HepG2 (cell line): Measurements from ENCODE around the gene USP28. TPM values are rescaled to one million over a fixed set of nuclear protein-coding genes. Genes with fewer than 3 reads are reported as not detected.

Experiments used
- CBX1 ChIP-seq: IDR thresholded peaks from one replicate; pipeline ENCODE4 v1.6.1; 2016; ENCODE audit warnings: antibody characterized with exemption, low read depth
- ETV5 ChIP-seq: IDR thresholded peaks from 2 replicates; pipeline ENCODE4 v1.6.1; 2018; ENCODE audit warnings: missing biosample characterization, missing genetic modification reagents, inconsistent platforms, borderline replicate concordance
- HNRNPK ChIP-seq: fragments of 200-400 bp; formaldehyde crosslinking; IDR thresholded peaks from 2 replicates; pipeline ENCODE4 v1.6.1; 2018; ENCODE audit warnings: low read length, low read depth, moderate library complexity, mild to moderate bottlenecking; ENCODE audit not compliant: poor library complexity, severe bottlenecking
- KLF13 ChIP-seq: sonication (generic); formaldehyde crosslinking; IDR thresholded peaks from 2 replicates; pipeline ENCODE4 v1.4.0; 2020; ENCODE audit warnings: mild to moderate bottlenecking, missing genetic modification reagents
- PHF5A ChIP-seq: IDR thresholded peaks from one replicate; pipeline ENCODE4 v1.6.1; 2018; ENCODE audit warnings: low read depth, missing genetic modification reagents; ENCODE audit not compliant: unreplicated experiment
- SATB2 ChIP-seq: sonication (generic); formaldehyde crosslinking; IDR thresholded peaks from 2 replicates; pipeline ENCODE4 v1.5.0; 2020; ENCODE audit warnings: missing genetic modification reagents
- SOX13 ChIP-seq, 3 experiments: fragments of 450-650 bp in 1 of 3; sonication (generic) in 1 of 3; formaldehyde crosslinking in 1 of 3; IDR thresholded peaks in 2 of 3; conservative IDR thresholded peaks in 1 of 3; 2 replicates each; pipeline versions ENCODE4 v1.5.0 to v1.6.1; 2016 to 2020; ENCODE audit warnings: antibody characterized with exemption in 1 of 3, mild to moderate bottlenecking in 1 of 3, missing compliant biosample characterization in 1 of 3, missing genetic modification reagents in 1 of 3, moderate library complexity in 1 of 3
- SOX6 ChIP-seq, 2 experiments: fragments of 450-650 bp in 1 of 2; sonication (generic) in 1 of 2; formaldehyde crosslinking in 1 of 2; IDR thresholded peaks; 2 replicates each; pipeline versions ENCODE4 v1.4.0 to v1.6.1; 2017 to 2020; ENCODE audit warnings: antibody characterized with exemption in 1 of 2, mild to moderate bottlenecking in 1 of 2, missing genetic modification reagents in 1 of 2
- ZNF605 ChIP-seq: sonication (generic); formaldehyde crosslinking; IDR thresholded peaks from 2 replicates; pipeline ENCODE4 v1.8.0; 2022; ENCODE audit warnings: mild to moderate bottlenecking, missing genetic modification reagents
- ZNF644 ChIP-seq: IDR thresholded peaks from 2 replicates; pipeline ENCODE4 v1.6.1; 2016; ENCODE audit warnings: low read depth
- ZNF720 ChIP-seq: sonication (generic); formaldehyde crosslinking; IDR thresholded peaks from 2 replicates; pipeline ENCODE4 v1.4.0; 2020; ENCODE audit warnings: missing genetic modification reagents
- ZNF747 ChIP-seq: sonication (generic); formaldehyde crosslinking; IDR thresholded peaks from 2 replicates; pipeline ENCODE4 v1.8.1; 2023; ENCODE audit warnings: missing genetic modification reagents, mild to moderate bottlenecking, borderline replicate concordance
- ZSCAN9 ChIP-seq: IDR thresholded peaks from 2 replicates; pipeline ENCODE4 v1.6.1; 2016; ENCODE audit warnings: borderline replicate concordance
- polyA plus RNA-seq, 8 experiments: library from polyadenylated mRNA; depleted of rRNA in 3 of 8; stranded (reverse) in 7 of 8; unstranded in 1 of 8; fragments of >200 nt; fragmentation: Illumina TruSeq in 4 of 8; extraction: Trizol in 4 of 8; gene quantifications; 2 replicates each; pipeline versions ENCODE4 v1.2.1 to v1.2.3, GENCODE V29; 2011 to 2016; ENCODE audit warnings: low read depth in 4 of 8, missing spikeins in 1 of 8, mixed read lengths in 1 of 8; ENCODE audit not compliant: insufficient read depth in 1 of 8
- total RNA-seq, 5 experiments: library from RNA; depleted of rRNA; stranded (reverse); fragments of >200 nt; fragmentation: Illumina TruSeq; extraction: Trizol; gene quantifications; 2 replicates each; pipeline ENCODE4 v1.2.3, GENCODE V29; 2016; ENCODE audit warnings: low read depth in 1 of 5
- TF ChIP-seq, protein P1 (sequence below): sonication (generic); formaldehyde crosslinking; IDR thresholded peaks from 2 replicates; pipeline ENCODE4; 2020; ENCODE audit warnings: missing genetic modification reagents, mild to moderate bottlenecking, borderline replicate concordance
- TF ChIP-seq, protein P2 (sequence below): sonication (generic); formaldehyde crosslinking; IDR thresholded peaks from 2 replicates; pipeline ENCODE4 v1.4.0; 2020; ENCODE audit warnings: missing genetic modification reagents, mild to moderate bottlenecking, borderline replicate concordance
- TF ChIP-seq, protein P3 (sequence below), 2 experiments: IDR thresholded peaks; 2 replicates each; pipeline ENCODE4 v1.6.1; 2011 to 2012; ENCODE audit warnings: low read length in 2 of 2, borderline replicate concordance in 1 of 2, low read depth in 1 of 2, mild to moderate bottlenecking in 1 of 2, moderate library complexity in 1 of 2
- TF ChIP-seq, protein P4 (sequence below): sonication (generic); formaldehyde crosslinking; IDR thresholded peaks from 2 replicates; pipeline ENCODE4 v1.8.0; 2022; ENCODE audit warnings: low read depth, missing genetic modification reagents

The USP28 gene
- total and polyA plus RNA-seq, 2 of the 13 experiments (the other 11 are each of a cell fraction or from before 2014, with no cell fraction given), result 29.6 to 34.3 TPM

DNA sequence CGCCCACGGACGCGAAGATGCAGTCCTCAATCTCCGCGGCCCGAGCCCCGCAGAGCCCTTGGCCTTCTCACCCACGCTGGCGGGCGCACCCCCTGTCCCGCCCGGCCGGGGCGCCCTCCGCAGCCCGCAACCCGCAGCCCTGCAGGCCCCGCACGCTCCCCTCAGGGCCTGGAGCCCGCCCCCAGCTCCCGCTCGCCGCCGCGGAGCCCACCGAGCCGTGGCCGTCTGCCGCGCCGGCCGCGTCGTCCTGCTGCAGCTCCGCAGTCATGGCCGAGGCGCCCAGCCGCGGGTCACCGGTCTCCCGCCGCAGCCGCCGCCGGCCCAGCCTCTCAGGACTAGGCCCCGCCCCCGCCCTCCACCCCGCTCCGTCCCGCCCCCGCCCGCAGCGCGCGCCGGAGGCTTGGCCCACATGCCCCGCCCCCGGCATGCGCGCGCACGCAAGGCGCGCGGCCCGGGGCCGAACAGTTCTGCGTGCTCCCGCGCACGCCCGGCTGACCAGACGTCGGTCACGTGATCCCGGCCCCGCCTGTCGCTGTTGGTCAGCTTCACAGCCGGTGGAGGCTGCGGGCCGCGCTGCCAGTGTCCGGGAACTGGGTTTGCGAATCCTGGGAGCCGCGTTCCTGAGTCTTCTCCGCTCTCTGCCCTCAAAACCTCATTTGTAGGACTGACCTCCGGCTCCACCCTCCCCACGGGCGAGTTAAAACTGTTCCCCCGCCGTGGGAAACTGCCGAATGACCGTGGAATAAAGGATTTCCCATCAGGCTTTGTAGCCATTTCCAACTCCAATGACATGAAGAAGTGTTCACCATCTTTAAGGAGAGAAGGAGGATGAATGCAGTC is at the start of gene USP28 (continued):
- TF ChIP-seq, protein P1, sequence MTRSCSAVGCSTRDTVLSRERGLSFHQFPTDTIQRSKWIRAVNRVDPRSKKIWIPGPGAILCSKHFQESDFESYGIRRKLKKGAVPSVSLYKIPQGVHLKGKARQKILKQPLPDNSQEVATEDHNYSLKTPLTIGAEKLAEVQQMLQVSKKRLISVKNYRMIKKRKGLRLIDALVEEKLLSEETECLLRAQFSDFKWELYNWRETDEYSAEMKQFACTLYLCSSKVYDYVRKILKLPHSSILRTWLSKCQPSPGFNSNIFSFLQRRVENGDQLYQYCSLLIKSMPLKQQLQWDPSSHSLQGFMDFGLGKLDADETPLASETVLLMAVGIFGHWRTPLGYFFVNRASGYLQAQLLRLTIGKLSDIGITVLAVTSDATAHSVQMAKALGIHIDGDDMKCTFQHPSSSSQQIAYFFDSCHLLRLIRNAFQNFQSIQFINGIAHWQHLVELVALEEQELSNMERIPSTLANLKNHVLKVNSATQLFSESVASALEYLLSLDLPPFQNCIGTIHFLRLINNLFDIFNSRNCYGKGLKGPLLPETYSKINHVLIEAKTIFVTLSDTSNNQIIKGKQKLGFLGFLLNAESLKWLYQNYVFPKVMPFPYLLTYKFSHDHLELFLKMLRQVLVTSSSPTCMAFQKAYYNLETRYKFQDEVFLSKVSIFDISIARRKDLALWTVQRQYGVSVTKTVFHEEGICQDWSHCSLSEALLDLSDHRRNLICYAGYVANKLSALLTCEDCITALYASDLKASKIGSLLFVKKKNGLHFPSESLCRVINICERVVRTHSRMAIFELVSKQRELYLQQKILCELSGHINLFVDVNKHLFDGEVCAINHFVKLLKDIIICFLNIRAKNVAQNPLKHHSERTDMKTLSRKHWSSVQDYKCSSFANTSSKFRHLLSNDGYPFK (CRISPR knock-in tag), result 0 out of 2 replicates have a peak, but pooled peaks have one; percentile 24
- TF ChIP-seq PHF5A (CRISPR knock-in tag), result no peak
- no peak for TF ChIP-seq HNRNPK
- no peak for TF ChIP-seq ZNF747 (CRISPR knock-in tag)
- no peak for TF ChIP-seq SOX13 (IDR thresholded peaks at IDR 0.05)
- no peak for TF ChIP-seq SOX13 (CRISPR knock-in tag; conservative IDR thresholded peaks at IDR 0.05 in 1 of 2, IDR thresholded peaks at IDR 0.05 in 1 of 2)
- peak; percentile 32; the same call in 1 of the 2 replicates for TF ChIP-seq ETV5 (CRISPR knock-in tag)
- 0 out of 2 replicates have a peak, but pooled peaks have one; percentile 54 for TF ChIP-seq ZSCAN9 (CRISPR knock-in tag)
- TF ChIP-seq CBX1, result peak; percentile 52
- TF ChIP-seq, protein P2, sequence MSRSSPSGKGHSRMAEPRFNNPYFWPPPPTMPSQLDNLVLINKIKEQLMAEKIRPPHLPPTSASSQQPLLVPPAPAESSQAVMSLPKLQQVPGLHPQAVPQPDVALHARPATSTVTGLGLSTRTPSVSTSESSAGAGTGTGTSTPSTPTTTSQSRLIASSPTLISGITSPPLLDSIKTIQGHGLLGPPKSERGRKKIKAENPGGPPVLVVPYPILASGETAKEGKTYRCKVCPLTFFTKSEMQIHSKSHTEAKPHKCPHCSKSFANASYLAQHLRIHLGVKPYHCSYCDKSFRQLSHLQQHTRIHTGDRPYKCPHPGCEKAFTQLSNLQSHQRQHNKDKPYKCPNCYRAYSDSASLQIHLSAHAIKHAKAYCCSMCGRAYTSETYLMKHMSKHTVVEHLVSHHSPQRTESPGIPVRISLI (CRISPR knock-in tag), result no peak
- TF ChIP-seq, protein P3, sequence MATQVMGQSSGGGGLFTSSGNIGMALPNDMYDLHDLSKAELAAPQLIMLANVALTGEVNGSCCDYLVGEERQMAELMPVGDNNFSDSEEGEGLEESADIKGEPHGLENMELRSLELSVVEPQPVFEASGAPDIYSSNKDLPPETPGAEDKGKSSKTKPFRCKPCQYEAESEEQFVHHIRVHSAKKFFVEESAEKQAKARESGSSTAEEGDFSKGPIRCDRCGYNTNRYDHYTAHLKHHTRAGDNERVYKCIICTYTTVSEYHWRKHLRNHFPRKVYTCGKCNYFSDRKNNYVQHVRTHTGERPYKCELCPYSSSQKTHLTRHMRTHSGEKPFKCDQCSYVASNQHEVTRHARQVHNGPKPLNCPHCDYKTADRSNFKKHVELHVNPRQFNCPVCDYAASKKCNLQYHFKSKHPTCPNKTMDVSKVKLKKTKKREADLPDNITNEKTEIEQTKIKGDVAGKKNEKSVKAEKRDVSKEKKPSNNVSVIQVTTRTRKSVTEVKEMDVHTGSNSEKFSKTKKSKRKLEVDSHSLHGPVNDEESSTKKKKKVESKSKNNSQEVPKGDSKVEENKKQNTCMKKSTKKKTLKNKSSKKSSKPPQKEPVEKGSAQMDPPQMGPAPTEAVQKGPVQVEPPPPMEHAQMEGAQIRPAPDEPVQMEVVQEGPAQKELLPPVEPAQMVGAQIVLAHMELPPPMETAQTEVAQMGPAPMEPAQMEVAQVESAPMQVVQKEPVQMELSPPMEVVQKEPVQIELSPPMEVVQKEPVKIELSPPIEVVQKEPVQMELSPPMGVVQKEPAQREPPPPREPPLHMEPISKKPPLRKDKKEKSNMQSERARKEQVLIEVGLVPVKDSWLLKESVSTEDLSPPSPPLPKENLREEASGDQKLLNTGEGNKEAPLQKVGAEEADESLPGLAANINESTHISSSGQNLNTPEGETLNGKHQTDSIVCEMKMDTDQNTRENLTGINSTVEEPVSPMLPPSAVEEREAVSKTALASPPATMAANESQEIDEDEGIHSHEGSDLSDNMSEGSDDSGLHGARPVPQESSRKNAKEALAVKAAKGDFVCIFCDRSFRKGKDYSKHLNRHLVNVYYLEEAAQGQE (IDR thresholded peaks at IDR 0.05; ENCODE audit: borderline replicate concordance in 1 of 2, low read depth in 1 of 2, low read length in 2 of 2), result peak in 1 of 2 experiments; percentile 41; a peak in 1 of 4 replicates
- no peak for TF ChIP-seq ZNF605 (CRISPR knock-in tag)
- TF ChIP-seq ZNF644 (CRISPR knock-in tag), result 0 out of 2 replicates have a peak, but pooled peaks have one; percentile 24
- TF ChIP-seq ZNF720 (CRISPR knock-in tag), result no peak
- TF ChIP-seq SATB2 (CRISPR knock-in tag), result peak; percentile 79; the same call in 1 of the 2 replicates
- no peak for TF ChIP-seq KLF13 (CRISPR knock-in tag)
- TF ChIP-seq SOX6 (IDR thresholded peaks at IDR 0.05), result no peak
- TF ChIP-seq SOX6 (CRISPR knock-in tag; IDR thresholded peaks at IDR 0.05), result peak; percentile 68
- TF ChIP-seq, protein P4, sequence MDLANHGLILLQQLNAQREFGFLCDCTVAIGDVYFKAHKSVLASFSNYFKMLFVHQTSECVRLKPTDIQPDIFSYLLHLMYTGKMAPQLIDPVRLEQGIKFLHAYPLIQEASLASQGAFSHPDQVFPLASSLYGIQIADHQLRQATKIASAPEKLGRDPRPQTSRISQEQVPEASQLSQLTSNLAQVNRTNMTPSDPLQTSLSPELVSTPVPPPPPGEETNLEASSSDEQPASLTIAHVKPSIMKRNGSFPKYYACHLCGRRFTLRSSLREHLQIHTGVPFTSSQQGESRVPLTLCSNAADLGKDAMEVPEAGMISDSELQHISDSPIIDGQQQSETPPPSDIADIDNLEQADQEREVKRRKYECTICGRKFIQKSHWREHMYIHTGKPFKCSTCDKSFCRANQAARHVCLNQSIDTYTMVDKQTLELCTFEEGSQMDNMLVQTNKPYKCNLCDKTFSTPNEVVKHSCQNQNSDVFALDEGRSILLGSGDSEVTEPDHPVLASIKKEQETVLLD (CRISPR knock-in tag), result no peak
